Body of pancreas (tissue), 4 donors: Measurements from ENCODE around the gene NBPF6.

ENCODE experiments used
- CTCF ChIP-seq, 7 experiments: fragments of 450-650 bp in 4 of 7; fragments of 200-600 bp in 3 of 7; sonication (generic) in 3 of 7; IDR thresholded peaks; one replicate each; pipeline ENCODE4 v1.5.1; 2016 to 2019; ENCODE audit warnings: antibody characterized with exemption in 7 of 7
- POLR2A ChIP-seq, 3 donors: fragments of 450-650 bp; IDR thresholded peaks; one replicate each; pipeline ENCODE4 v1.6.1; 2016; ENCODE audit warnings: antibody characterized with exemption in 3 of 3, mild to moderate bottlenecking in 2 of 3

- TF ChIP-seq CTCF (IDR thresholded peaks at IDR 0.05) (no peak), POLR2A (IDR thresholded peaks at IDR 0.05) (no peak)
Measured at GRCh38 chr1:108502138-108502537, 52.0 kb downstream of the NBPF6 start.
